C1 segment of cervical spinal cord (tissue), 14 donors: ENCODE measurements around the gene HSF2.

Experiments used
- DNase-seq, 14 donors: peaks; one replicate each; lab custom pipeline; 2025; lab: John Stamatoyannopoulos, UW

HSF2 gene

GRCh38 chr6:122400121-122400450 is 634 bp downstream of the HSF2 start:
- DNase-seq: peak in 1 of 14 donors; percentile 39

GRCh38 chr6:122400462-122401089 is 1.1 kb downstream of the HSF2 start:
- no peak for DNase-seq

GRCh38 chr6:122401104-122401503 is 1.7 kb downstream of the HSF2 start:
- no peak for DNase-seq

GRCh38 chr6:122404444-122404843 is 5.0 kb downstream of the HSF2 start:
- no peak for DNase-seq

DNA sequence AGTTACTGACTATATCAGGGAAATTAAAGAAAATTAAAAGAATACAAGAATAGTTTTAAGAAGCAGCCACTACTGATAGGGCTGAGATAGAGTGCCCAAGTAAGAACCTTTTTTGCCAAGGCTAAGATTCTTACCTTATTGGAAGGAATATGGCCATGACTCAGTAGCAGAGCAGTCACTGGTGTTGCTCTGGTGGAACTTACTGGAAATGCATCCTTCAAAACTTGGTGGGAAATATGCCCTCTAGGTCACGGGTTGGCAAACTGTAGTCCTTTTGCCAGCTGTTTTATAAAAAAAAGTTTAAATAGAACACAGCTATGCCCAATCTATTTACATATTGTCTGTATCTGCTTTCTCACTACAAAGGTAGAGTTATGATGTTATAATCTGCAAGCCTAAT is 6.0 kb downstream of the HSF2 start:
- DNase-seq: no peak

DNA sequence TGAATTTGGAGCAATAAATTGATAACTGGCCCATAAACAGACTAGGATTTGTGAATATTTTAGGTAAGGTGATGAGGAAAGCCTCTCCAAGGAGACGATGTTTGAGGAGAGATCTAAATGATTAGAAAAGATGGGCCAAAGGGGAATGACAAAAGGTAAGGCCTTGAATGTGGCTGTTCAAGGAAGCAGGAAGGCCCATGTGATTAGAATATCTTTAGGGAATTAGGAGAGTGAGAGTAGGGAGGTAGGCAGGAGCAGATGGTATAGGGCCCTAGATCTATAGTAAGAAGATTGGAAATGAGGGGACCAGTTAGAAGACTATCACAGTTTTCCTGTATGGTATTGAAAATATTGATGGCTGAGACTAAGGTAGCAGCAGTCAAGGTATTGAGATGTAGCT is 6.7 kb downstream of the HSF2 start:
- DNase-seq: no peak

- DNase-seq: no peak
Observed at GRCh38 chr6:122407712-122408111, 8.3 kb downstream of the HSF2 start.

DNA sequence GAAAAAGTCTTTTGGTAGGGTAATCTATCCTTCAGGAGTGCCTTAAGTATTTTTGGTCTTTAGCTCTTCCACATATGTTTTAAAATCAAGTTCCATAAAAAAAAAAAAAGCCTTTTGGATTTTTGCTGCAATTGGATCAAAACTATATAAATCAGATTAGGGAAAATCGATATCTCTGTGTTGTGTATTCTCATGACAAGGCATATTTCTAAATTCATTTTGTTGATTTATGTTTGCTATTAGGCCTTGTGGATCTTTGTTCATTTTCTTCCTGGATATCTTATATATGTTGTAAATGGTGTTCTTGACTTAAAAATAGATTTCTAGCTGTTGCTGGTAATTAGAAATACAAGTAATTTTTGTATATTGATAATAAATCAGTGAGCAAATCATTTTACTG is 8.8 kb downstream of the HSF2 start:
- DNase-seq: no peak

DNA sequence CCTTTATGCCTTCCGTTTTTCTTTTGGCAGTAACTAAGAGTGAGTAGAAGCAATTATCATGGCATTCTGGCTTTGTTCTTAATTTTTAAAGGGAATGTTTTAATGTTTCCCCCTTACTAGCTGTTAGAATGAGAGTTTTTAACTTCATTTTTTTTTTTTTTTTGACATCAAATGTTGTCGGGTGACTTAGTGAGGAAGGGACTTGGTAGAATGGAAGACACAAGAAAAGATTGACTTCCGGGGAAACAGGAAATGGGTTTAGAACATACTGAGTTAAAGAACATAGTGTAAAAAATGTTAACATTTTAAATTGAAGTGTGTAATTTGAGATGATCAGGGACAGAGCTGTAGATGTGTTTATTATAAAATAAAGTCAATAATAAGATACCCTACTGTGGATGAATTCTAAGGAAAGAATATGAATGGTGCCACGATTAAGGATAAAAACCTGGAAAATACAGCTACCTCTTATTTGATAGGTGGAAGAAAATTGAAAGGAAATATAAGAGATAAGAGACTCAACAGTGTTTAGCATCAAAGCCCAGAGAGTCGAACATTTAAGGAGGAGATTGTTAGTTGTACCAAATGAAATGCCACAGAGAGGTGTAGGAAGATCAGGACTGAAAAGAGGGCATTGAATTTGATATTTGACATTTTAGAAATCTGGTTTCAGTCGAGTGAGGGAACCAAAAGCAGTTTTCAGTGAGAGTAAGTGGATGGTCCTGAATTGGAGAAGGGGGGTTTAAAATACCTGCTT is 9.4 kb downstream of the HSF2 start:
- no peak for DNase-seq

GRCh38 chr6:122412001-122412400 is 12.5 kb downstream of the HSF2 start:
- no peak for DNase-seq

DNA sequence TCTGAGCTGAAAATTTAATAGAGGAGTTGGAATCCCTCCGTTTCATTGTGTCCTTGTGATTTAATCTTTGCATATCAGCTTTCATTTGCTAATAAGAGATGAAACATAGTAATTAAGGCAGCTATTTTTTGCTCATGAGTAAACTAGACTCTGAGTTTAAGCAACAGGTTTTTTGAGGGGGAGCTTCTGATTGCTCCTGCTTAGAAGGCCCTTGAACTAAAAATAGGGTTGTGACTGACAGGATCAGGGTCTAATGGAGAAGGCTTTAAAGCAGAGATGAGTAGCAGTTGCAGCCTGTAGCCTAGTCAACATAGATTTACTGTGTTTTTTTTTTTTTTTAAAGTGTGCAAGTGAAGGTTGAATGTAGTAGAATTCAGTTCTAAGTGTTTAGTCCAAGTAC is 17.4 kb downstream of the HSF2 start:
- DNase-seq: no peak

DNA sequence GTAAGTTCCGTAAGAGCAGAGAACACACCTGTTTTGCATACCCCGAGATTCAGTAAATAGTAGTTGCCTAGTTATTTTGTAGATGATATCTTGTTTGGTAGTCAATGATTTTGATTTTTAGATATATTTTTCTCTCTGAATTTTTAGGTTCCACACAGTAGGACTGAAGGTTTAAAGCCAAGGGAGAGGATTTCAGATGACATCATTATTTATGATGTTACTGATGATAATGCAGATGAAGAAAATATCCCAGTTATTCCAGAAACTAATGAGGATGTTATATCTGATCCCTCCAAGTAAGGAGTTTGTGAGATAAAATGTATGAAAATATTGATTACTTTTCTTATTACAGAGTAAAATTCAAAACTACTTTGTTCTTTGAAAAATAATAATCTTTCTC is 22.6 kb downstream of the HSF2 start:
- DNase-seq: no peak

- DNase-seq: no peak
Observed at GRCh38 chr6:122422614-122423267, 23.3 kb downstream of the HSF2 start.

DNA sequence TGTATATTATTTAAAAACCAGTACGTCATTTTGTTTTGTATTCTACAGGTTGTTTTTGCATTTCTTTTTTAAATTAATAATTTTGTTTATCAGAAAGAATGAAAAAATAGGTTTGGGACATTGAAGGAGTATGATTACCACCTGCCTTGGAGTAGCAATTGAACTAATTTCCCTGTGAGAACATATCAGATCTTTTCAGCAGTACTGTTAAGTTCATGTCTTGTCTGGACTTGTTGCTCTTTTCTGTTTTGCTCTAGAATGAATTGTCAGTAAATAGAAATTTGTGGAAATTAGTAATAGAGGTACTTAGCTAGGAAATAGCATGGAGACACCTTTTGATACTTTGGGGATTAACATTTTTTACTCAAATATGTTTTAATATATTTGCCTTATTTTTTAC is 24.3 kb downstream of the HSF2 start:
- DNase-seq: no peak

GRCh38 chr6:122426597-122426996 is 27.1 kb downstream of the HSF2 start:
- no peak for DNase-seq

DNA sequence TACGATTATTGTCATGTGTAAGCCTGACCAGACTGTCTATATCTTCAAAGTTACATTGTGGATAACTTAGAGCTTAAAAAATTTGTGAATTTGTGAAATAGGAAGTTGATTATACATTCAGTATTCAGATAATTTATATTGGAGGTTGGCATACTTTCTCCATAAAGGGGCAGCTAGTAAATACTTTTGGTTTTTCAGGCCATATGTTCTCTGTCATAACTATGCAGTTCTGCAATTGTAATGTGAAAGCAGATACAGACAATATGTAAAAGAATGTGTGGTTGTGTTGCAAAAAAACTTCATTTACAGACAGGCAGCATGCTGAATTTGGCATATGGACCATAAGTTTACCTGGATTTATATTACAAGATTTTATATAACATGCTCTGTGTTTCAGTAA is 29.3 kb downstream of the HSF2 start:
- no peak for DNase-seq

GRCh38 chr6:122429323-122429722 is 29.9 kb downstream of the HSF2 start:
- DNase-seq: no peak

DNA sequence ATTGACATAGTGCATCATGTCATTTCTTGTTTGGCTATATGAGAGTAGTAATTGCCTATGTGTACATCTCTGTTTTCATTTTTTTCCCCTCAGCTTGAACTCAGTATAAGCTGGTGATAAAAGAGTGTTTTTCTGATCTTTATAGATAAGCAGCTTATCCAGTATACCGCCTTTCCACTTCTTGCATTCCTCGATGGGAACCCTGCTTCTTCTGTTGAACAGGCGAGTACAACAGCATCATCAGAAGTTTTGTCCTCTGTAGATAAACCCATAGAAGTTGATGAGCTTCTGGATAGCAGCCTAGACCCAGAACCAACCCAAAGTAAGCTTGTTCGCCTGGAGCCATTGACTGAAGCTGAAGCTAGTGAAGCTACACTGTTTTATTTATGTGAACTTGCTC is 32.3 kb downstream of the HSF2 start:
- DNase-seq: no peak

GRCh38 chr6:122432816-122433215 is 33.4 kb downstream of the HSF2 start:
- no peak for DNase-seq

DNA sequence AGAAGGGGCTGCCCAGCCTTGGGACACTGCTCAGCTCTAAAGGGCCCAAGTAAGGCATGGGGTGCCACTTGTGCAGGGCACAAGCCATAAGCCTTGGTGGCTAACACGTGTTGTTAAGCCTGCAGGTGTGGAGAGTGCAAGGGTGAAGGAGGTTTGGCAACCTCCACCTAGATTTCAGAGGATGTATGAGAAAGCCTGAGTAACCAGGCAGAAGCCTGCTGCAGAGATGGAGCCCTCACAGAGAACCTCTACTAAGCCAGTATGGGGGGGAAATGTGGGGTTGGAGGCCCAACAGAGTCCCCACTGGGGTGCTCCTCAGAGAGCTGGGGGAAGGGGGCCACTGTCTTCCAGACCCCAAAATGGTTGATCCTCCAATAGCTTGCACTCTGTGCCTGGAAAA is 39.5 kb downstream of the HSF2 start:
- no peak for DNase-seq

DNA sequence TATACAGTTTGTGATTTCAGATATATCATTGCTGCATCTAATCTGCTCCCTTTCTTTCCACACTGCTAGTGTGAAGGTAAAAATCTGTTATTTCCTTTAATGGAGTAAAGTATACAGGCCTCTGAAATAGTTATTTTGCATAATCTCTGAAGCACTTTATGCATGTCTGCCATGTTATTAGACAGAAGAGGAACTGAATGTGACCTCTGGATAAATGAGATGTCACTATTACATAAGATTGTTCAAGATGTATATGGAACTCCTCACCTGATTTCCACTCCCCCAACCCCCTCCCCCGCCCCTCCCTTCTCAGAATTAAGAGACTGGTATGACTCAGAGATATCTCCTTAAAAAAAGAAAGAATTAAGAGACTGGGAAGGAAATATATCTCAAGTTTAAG is 45.8 kb downstream of the HSF2 start:
- no peak for DNase-seq

- no peak for DNase-seq
Observed at GRCh38 chr6:122449069-122449468, 49.6 kb downstream of the HSF2 start.

DNA sequence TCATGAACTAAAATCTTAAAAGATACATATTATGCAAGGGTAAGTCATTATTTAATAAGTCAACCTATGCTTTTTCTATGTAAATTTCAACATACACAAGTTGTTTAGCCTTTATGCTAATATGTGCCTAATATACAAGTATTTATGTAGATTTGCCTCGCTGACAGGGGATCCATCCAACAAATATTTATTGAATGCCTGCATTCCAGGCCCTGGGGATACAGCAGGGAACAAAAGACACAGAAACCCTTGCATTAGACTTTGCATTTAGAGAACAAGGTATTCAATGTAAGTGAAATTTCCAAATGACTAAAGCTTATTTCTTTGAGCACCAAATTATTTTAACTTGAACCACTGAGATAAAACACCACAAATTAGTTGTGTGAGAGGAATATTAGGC is 53.1 kb downstream of the HSF2 start:
- no peak for DNase-seq
